ENCODE results near the gene STX16. TPM values are rescaled to one million over a fixed set of nuclear protein-coding genes. Genes with fewer than 3 reads are reported as not detected.

STX16 gene
- total and polyA plus RNA-seq, 8 donors = 12.8 to 179 (median 52.2) TPM

- intact Hi-C loops (cut with DNase I; ENCODE audit: low total_unique reads) = no loop called here
- WGBS, 5 donors = 0 to 2% (median 0%) methylated on average over 4 to 93 of the region's 93 CpGs
- TF ChIP-seq EP300 (IDR thresholded peaks at IDR 0.05) (no peak), CTCF (IDR thresholded peaks at IDR 0.05) (peak in 1 of 7 experiments; percentile 55)
Measured at GRCh38 chr20:58692579-58693225, 41.6 kb downstream of the STX16 start, which contains the start of gene NPEPL1. Gene NPEPL1, plus strand, starts transcription at chr20:58692800. Its CDS starts 101 bp downstream, at chr20:58692901.

GRCh38 chr20:58693226-58694006 lies 42.3 kb downstream of the STX16 start:
- peak in 1 of 2 donors; percentile 26 for DNase-seq
- H3K4me3 ChIP-seq = peak overlapping the region; percentile 55 to 69 (median 59)
- intact Hi-C loops (cut with DNase I; ENCODE audit: low total_unique reads) = no loop called here
- H3K36me3 ChIP-seq = peaks cover 7 to 41% (median 34%) of the 10 kb centered on the region in 4 donors
- TF ChIP-seq POLR2A (IDR thresholded peaks at IDR 0.05) (no peak), CTCF (IDR thresholded peaks at IDR 0.05) (no peak), POLR2AphosphoS5 (IDR thresholded peaks at IDR 0.05) (no peak), EP300 (IDR thresholded peaks at IDR 0.05) (no peak)
- peaks cover 18 to 51% (median 33%) of the 10 kb centered on the region in 4 donors for H3K4me1 ChIP-seq
- H3K27ac ChIP-seq = peak overlapping the region; percentile 71 to 95 (median 87)
- no peaks in the 10 kb centered on the region for H3K9me3 ChIP-seq
- WGBS, 5 donors = 38 to 44% (median 40%) methylated on average over 11 to 51 of the region's 51 CpGs
- H3K27me3 ChIP-seq = no peaks in the 10 kb centered on the region

More at GRCh38 chr20:58692579-58693225, 41.6 kb downstream of the STX16 start, which contains the start of gene NPEPL1:
- DNase-seq = peak; percentile 78 to 92
- Histone ChIP-seq H3K4me1 (peaks cover 18 to 51% (median 33%) of the 10 kb centered on the region in 4 donors), H3K27me3 (no peaks in the 10 kb centered on the region), H3K27ac (peak within 1 kb of the TSS; percentile 87 to 95 (median 90)), H3K9me3 (no peaks in the 10 kb centered on the region), H3K36me3 (peaks cover 7 to 34% (median 27%) of the 10 kb centered on the region in 4 donors), H3K4me3 (peak within 1 kb of the TSS; percentile 55 to 69 (median 59))

- Histone ChIP-seq H3K36me3 (peaks cover 16 to 51% (median 45%) of the 10 kb centered on the region in 4 donors), H3K27ac (no peak overlapping the region), H3K9me3 (no peaks in the 10 kb centered on the region), H3K4me1 (peaks cover 18 to 48% (median 29%) of the 10 kb centered on the region in 4 donors), H3K4me3 (no peak overlapping the region), H3K27me3 (no peaks in the 10 kb centered on the region)
- intact Hi-C loops (cut with DNase I; ENCODE audit: low total_unique reads) = no loop called here
- WGBS, 5 donors = 93 to 96% (median 95%) methylated on average over 30 to 33 of the region's 33 CpGs
- TF ChIP-seq CTCF (IDR thresholded peaks at IDR 0.05) (no peak), EP300 (IDR thresholded peaks at IDR 0.05) (no peak), POLR2A (IDR thresholded peaks at IDR 0.05) (no peak), POLR2AphosphoS5 (IDR thresholded peaks at IDR 0.05) (no peak)
- DNase-seq = no peak
Measured at GRCh38 chr20:58694241-58695083, 43.4 kb downstream of the STX16 start.

Measured in stomach (tissue), 9 donors.